ACC112 (cell line): ENCODE measurements around the gene ACOX2.

ENCODE experiments used
- H2AFZ ChIP-seq: fragments of 200-600 bp; sonication (generic); one replicate; pipeline ENCODE4 v1.6.0; 2017; ENCODE audit warnings: antibody characterized with exemption, low read length; ENCODE audit not compliant: unreplicated experiment
- H3K27ac ChIP-seq: fragments of 200-600 bp; sonication (generic); 2 replicates; pipeline ENCODE4 v1.5.1; 2014; ENCODE audit warnings: low read depth, mild to moderate bottlenecking, antibody characterized with exemption, low read length, moderate library complexity
- H3K27me3 ChIP-seq: fragments of 200-600 bp; sonication (generic); 2 replicates; pipeline ENCODE4 v1.6.1; 2014; ENCODE audit warnings: mild to moderate bottlenecking, antibody characterized with exemption, low read length, moderate library complexity, mixed read lengths; ENCODE audit not compliant: insufficient read depth
- H3K36me3 ChIP-seq: fragments of 200-600 bp; sonication (generic); 2 replicates; pipeline ENCODE4 v1.6.1; 2016; ENCODE audit warnings: mild to moderate bottlenecking, antibody characterized with exemption, low read length, moderate library complexity, mixed read lengths; ENCODE audit not compliant: insufficient read depth
- H3K4me1 ChIP-seq: fragments of 200-600 bp; sonication (generic); one replicate; pipeline ENCODE4 v1.6.1; 2016; ENCODE audit warnings: low read length, mixed read lengths; ENCODE audit not compliant: insufficient read depth, unreplicated experiment, control insufficient read depth
- H3K4me3 ChIP-seq: fragments of 200-600 bp; sonication (generic); 2 replicates; pipeline ENCODE4 v1.5.1; 2014; ENCODE audit warnings: mild to moderate bottlenecking, low read depth, low read length
- H3K79me2 ChIP-seq: fragments of 200-600 bp; sonication (generic); one replicate; pipeline ENCODE4 v1.6.0; 2016; ENCODE audit warnings: low read length; ENCODE audit not compliant: control insufficient read depth, unreplicated experiment, insufficient read depth

Gene ACOX2

DNA sequence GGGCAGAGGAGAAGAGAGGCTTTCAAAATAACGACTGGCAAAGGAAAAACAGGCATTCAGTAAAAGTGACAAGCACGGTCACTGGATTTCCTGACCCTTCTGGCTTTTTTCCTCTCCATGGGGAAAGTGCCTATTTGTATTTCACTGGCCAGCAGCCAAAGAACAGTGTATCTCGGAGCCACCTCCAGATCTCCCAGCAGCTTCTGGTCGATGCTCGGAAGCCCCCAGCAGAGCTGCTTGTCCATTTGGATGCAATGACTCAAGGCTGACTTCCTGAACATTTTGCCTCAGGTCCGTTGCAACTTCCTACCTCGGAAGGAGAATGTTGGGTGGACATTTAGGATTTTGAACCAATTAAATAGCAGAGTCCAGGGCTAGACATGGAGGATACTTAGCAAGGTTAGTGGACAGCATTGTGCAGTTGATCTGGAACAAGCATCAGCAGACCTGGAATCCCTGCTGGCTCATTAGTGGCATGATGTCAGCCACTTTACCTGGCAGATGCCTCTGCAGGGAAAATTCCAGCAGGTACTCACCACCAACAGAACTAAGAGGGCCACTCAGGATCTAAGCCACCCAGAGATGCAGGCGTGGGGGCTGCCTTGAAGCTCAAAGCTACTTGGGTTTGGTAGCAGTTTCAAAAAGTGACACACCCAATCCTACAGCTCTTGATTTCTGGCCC is 39.1 kb upstream of the ACOX2 start:
- Histone ChIP-seq H3K27ac (no peak overlapping the region), H3K27me3 (no peaks in the 10 kb centered on the region), H3K4me3 (no peak overlapping the region)

DNA sequence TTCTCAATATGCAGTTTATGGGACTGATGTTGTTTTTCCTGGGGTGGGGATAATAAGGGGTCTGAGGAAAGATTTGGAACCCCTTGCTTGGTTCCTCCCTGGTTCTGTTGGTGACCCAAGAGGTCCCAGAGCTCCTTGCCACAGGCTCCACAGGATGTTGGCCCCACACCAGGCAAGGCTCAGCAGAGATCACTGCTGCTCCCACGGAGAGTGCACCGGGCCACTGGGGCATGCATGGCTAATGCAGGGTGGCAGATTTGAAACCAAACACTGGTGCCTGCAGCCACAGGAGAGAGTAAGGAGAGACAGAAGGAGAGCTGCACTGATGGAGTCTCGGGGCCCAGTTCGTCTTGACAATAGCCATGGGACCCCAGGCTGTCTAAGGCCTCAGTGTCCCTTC is 37.7 kb upstream of the ACOX2 start:
- H3K27ac ChIP-seq, result no peak overlapping the region
- no peak overlapping the region for H2AFZ ChIP-seq
- no peaks in the 10 kb centered on the region for H3K36me3 ChIP-seq

More for the DNA sequence above, 39.1 kb upstream of the ACOX2 start:
- Histone ChIP-seq H3K79me2 (no peaks in the 10 kb centered on the region), H3K36me3 (no peaks in the 10 kb centered on the region), H2AFZ (no peak overlapping the region), H3K4me1 (peaks cover 5% of the 10 kb centered on the region)

DNA sequence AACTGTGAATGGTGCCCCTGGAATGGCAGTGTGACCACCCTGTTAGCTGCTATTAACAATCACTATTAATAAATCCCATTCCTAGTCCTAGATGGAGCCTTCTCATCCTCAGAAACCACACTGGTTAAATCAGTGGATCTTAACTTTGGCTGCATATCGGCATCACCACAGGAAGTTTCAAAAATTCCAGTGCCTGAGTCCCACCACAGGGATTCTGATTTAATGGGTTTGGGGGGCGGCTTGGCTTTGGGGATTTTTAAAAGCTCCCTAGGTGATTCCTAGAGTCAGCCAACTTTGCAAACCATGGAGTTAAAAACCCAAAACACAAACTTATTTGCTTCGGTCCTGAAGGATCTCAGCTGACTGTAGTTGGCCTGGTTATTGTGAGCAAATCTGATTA is 37.1 kb upstream of the ACOX2 start:
- H3K36me3 ChIP-seq, result no peaks in the 10 kb centered on the region
- no peak overlapping the region for H2AFZ ChIP-seq
- no peak overlapping the region for H3K4me3 ChIP-seq
- H3K4me1 ChIP-seq, result peaks cover 5% of the 10 kb centered on the region
- H3K27ac ChIP-seq, result no peak overlapping the region
- H3K79me2 ChIP-seq, result no peaks in the 10 kb centered on the region
- no peaks in the 10 kb centered on the region for H3K27me3 ChIP-seq

More for the DNA sequence above, 37.7 kb upstream of the ACOX2 start:
- peaks cover 5% of the 10 kb centered on the region for H3K4me1 ChIP-seq
- no peaks in the 10 kb centered on the region for H3K79me2 ChIP-seq
- H3K27me3 ChIP-seq, result no peaks in the 10 kb centered on the region
- no peak overlapping the region for H3K4me3 ChIP-seq

DNA sequence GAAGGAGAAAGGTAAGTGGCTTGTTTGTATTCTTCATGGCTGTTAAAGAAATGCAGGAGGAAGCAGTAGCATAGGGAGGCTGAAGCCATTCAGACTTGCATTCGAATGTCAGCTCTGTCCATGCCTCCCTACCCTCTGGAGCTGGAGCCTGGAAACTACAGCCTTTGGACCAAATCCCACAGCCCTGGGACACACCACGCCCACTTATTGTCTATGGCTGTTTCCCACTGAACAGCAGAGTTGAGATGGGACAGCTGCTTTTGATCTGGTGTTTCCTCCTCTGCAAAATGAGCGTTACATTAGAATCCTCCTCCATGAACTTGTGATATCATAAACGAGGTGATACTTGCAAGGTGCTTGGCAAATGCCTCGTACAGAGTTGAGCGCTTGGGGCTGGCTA is 36.6 kb upstream of the ACOX2 start:
- Histone ChIP-seq H3K36me3 (no peaks in the 10 kb centered on the region), H3K27ac (no peak overlapping the region), H3K79me2 (no peaks in the 10 kb centered on the region), H3K27me3 (no peaks in the 10 kb centered on the region), H2AFZ (no peak overlapping the region), H3K4me3 (no peak overlapping the region), H3K4me1 (peaks cover 5% of the 10 kb centered on the region)

DNA sequence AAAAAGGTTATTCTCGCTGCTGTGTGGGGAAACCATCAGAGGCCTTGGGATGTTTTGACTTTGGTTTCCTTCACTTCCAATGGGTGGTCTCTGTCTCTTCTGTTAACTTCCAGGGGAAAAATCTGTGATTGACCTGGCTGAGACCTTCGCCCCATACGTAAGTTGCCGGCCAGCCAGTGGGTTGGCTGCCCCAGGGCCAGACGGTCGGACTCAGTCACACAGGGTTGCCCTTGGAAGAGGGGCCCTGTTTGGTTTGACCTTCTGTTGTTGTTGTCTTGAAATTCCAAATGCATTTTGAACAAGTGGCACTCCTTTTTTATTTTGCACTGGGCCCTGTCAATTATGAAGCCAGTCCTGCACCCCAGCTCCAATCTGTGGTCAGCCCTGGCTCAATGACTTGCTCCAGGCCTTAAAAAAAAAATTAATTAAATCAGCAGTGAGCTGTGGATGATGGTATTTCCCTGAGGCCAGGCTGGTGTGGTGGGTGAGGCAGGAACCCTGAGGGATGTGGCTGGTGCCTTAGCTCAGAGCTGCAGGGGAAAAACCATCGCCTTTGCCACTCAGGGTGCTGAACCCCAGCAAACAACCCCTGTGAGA is 35.7 kb upstream of the ACOX2 start:
- H3K36me3 ChIP-seq, result no peaks in the 10 kb centered on the region
- no peak overlapping the region for H2AFZ ChIP-seq
- no peaks in the 10 kb centered on the region for H3K27me3 ChIP-seq
- H3K4me1 ChIP-seq, result peaks cover 5% of the 10 kb centered on the region
- H3K79me2 ChIP-seq, result no peaks in the 10 kb centered on the region
- H3K4me3 ChIP-seq, result no peak overlapping the region
- H3K27ac ChIP-seq, result no peak overlapping the region

DNA sequence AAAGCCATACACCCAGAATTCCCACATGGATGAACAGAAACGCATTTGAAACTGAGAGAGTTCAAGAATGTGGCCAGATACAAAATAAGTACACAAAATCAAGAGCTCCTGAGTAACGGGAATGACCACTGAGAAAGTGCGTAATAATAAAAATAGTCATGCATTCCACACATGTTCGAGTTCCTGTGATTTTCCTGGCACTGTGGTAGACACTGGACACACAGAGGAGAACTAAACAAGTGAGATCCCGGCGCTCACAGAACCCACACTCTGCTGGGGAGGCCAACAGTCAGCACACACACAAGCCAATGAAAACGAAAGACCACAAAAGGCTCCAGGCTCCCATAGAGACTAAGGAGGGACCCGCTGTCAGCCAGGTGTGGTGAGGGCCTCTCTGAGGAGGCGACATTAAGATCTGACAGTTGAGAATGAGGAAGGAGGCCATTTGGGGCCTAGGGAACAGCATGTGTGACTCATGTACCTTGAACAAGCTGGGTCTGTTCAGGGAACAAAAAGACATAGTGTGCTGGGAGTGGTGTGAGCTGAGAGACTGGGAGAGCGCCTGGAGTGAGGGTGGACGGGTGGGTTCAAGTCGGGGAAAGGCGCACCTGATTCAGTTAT is 35.1 kb upstream of the ACOX2 start:
- no peaks in the 10 kb centered on the region for H3K36me3 ChIP-seq
- no peaks in the 10 kb centered on the region for H3K79me2 ChIP-seq
- no peak overlapping the region for H2AFZ ChIP-seq
- H3K27ac ChIP-seq, result no peak overlapping the region
- H3K4me3 ChIP-seq, result no peak overlapping the region
- no peaks in the 10 kb centered on the region for H3K27me3 ChIP-seq
- peaks cover 4% of the 10 kb centered on the region for H3K4me1 ChIP-seq

DNA sequence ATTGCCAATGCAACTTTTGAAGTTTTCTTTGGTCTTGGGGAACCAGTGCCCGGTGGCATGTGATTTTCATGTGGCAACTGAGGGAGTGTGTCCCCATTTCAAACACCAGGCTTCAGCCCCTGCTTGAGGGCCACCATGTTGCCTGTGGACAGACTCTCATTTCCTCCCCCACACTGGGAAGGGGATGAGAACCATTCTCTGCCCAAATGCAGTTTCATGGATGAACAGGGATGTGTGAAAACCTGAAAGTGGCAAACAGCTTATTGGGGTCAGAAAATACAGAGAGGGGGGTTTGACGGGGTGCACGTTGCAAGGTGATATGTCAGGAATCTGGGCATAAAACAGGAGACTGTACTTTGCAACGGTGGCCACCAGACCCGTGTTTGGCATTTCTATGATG is 33.9 kb upstream of the ACOX2 start:
- no peaks in the 10 kb centered on the region for H3K27me3 ChIP-seq
- H2AFZ ChIP-seq, result no peak overlapping the region
- no peaks in the 10 kb centered on the region for H3K36me3 ChIP-seq
- no peaks in the 10 kb centered on the region for H3K4me1 ChIP-seq
- H3K79me2 ChIP-seq, result no peaks in the 10 kb centered on the region
- no peak overlapping the region for H3K27ac ChIP-seq
- H3K4me3 ChIP-seq, result no peak overlapping the region

DNA sequence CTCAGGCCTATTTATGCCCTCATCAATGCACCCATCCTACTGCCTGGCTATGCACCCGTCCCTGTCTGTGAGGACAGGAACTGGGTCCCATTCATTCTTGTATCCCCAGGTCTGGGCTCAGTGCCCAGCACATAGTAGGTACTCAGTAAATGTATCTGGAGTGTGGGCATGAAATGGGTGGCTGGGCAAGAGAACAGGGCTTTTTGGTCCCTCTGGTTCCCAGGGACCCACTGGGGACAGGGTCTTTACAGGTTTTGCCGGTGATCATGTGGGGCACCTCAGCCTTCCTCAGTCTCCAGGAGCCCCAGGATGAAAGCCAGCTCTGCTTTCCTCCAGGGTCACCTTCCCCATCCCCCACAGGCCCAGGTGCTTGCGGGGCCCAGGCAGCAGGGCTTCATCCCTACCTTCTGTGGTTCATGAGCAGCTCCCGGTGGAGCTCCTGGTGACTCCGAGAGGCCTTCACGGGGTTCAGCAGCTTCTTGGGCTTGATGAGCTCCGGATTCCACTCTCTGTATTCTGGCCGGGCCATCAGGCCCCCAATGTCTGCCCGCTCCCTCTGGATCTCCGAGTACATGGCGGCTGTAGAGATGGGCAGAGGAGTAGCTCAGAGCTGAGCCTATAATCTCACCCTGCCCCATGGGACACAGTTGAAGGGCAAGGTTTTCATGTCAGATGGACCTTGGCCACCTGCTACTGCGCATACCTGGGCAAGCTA is 32.5 kb upstream of the ACOX2 start:
- Histone ChIP-seq H3K79me2 (no peaks in the 10 kb centered on the region), H3K4me1 (peaks cover 7% of the 10 kb centered on the region), H3K4me3 (no peak overlapping the region), H3K27me3 (no peaks in the 10 kb centered on the region), H2AFZ (no peak overlapping the region), H3K36me3 (no peaks in the 10 kb centered on the region), H3K27ac (no peak overlapping the region)

DNA sequence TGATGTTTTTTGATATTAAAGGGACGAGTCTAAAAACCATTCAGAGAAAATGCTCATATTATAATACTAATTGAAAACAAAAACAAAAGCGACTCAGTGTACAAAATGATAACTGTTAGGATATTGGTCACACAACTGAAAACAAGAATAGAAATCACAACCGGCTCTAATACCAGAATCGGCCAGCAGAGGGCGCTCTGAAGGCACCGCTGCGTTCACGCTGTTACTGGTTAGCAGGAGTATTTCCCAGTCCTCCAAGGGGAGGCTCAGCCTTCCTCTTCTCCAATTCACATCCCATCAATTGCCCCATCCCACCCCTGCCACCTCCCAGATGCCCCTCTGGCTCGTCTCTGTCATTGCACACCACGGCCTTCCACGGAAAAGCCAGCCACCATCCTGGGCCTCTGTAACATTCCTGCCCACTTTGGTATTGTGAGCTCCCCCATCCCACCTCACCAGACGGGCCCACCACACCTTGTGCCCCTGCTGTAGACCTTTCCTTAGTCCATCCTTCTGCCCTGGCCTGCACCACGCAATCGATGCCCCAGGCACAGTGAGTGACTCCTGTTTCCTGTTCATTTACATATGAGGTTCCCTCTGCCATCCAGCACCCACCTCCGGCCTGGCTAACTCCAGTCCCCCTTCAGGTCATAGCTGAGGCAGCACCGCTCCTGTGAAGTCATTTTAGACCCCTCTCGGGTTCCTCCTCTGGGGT is 31.7 kb upstream of the ACOX2 start:
- no peak overlapping the region for H2AFZ ChIP-seq
- H3K27me3 ChIP-seq, result no peaks in the 10 kb centered on the region
- H3K4me1 ChIP-seq, result peaks cover 15% of the 10 kb centered on the region
- no peaks in the 10 kb centered on the region for H3K79me2 ChIP-seq
- H3K4me3 ChIP-seq, result no peak overlapping the region
- H3K27ac ChIP-seq, result no peak overlapping the region
- no peaks in the 10 kb centered on the region for H3K36me3 ChIP-seq

DNA sequence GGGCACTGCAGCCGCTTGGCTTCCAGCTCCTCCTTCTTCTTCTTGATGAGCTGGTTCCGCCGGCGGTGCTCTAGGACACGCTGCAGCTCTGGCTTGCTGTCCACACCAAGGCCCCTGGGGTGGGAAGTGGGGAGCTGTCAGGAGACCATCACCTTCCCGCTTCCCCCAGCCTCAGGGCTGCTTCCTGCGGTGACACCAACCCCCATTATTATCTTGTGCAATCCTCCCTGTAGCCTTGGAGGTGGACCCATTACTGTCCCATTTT is 30.2 kb upstream of the ACOX2 start:
- H3K79me2 ChIP-seq, result no peaks in the 10 kb centered on the region
- H3K27ac ChIP-seq, result no peak overlapping the region
- H2AFZ ChIP-seq, result no peak overlapping the region
- H3K4me1 ChIP-seq, result peaks cover 21% of the 10 kb centered on the region
- H3K27me3 ChIP-seq, result no peaks in the 10 kb centered on the region
- H3K4me3 ChIP-seq, result no peak overlapping the region
- no peaks in the 10 kb centered on the region for H3K36me3 ChIP-seq
